ENCODE data around the gene AFF3.

Gene AFF3

GRCh38 chr2:99651930-99652670, 490.3 kb downstream of the AFF3 start:
- DNase-seq (ENCODE audit: extremely low read depth in 1 of 2, low read depth in 1 of 2), result no peak

DNA sequence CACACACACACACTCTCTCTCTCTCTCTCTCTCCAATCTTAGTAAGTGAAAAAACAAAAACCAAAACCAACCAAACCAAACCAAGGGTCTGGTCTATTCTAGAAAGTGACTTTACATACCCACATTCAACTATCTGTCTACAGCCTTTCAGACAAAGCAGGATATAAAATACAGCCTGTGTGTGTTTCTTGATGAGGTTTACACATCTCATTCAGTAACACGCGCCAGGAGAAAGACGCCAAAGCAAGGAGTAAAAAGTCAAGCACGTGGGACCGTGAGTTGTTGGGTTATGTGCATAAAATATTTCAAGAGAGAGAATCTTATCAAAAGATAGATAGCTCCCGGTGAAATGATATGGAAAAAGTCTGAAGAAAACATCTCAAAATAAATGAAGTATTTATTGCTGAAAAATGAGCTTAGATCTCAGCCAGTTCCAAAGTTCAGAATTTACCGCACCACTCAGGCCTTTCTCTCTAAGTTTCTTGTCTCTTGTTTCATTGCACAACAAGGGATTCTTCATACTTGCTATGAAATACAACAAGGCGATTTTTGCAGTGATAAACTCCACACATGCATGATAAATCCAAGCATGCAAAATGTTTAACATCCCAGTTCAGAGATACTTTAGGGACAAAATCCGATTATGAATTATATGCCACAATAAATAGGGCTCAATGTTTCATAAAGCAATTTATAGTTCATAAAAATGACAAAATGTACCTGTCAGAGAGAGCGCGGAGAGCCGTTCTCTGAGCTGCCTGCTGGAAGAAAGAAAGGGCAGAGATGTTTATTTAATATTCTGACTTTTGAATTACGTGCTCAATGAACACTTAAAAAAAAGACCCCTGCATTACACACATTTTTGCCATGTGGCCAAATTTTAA, 493.2 kb downstream of the AFF3 start:
- no peak for DNase-seq (ENCODE audit: extremely low read depth in 1 of 2, low read depth in 1 of 2)

GRCh38 chr2:99648178-99648844, 494.1 kb downstream of the AFF3 start:
- no peak for DNase-seq (ENCODE audit: extremely low read depth in 1 of 2, low read depth in 1 of 2)

DNA sequence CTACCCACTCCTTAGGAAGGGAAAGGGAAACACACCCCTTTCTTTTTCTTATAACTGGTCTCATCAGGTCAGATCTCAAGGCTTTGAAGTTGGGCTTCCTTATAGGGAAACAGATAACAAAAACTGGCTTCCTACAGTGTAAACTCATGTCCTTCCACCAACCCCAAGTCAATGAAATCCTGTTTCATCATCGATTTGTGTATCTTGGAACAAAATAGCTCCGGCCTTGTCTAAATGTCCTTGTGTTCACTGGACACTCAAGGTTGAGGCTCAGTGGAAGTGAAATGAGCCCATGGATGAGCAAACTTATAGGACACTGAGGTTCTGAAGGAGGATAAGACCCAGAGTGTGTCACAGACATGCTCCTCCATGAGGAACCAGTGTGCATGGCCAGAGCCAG, 496.4 kb downstream of the AFF3 start:
- DNase-seq (ENCODE audit: extremely low read depth in 1 of 2, low read depth in 1 of 2), result no peak

GRCh38 chr2:99644419-99644787, 498.0 kb downstream of the AFF3 start:
- DNase-seq (ENCODE audit: extremely low read depth in 1 of 2, low read depth in 1 of 2), result no peak

DNA sequence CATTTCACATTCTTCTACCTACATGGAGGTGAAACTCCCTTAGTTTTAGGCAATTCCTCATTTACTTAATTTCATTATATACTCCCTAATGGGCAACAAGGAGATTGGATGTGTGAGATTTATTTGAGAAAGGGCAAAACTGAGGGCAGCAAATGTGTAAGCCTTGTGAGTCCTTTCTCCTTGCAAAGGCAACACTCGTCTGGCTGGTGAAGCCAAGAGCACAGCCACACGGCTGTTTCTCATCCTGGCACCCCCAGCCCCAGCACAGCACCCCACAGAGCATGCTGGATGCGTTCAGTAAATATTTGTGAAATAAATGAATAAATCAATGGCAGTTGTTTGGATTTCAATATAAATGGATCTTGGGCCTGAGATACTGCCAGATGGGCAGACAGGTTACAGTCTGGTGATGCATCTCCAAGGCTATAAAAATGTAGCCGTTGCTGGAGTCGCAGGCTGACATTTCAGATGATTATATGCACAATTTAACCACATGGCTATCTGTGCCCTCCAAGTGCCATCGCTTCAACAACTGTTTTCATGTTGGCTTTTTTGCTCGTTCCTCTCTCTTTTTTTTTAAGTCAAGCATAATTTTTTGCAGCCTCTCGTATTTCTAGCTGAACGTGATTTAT, 498.5 kb downstream of the AFF3 start:
- DNase-seq (ENCODE audit: extremely low read depth in 1 of 2, low read depth in 1 of 2), result no peak

DNA sequence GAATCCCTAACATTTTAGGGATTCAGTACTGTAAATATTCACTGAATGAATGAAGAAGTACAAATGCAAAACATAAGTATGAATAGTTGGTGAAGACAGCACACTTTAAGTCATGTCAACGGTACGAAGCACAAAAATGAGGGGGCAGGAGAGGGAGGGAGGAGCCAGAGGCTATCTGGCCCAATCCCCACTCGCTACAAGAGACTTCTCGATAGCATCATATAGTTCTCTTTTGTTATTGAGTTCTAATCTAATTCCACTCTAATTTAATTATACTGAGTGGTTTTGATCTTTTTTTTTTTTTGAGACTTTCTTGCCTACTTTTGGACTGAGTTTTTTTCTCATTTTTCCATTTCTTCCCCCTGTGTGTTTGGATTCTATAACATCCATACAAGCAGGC, 500.4 kb downstream of the AFF3 start:
- DNase-seq (ENCODE audit: extremely low read depth in 1 of 2, low read depth in 1 of 2), result no peak

DNA sequence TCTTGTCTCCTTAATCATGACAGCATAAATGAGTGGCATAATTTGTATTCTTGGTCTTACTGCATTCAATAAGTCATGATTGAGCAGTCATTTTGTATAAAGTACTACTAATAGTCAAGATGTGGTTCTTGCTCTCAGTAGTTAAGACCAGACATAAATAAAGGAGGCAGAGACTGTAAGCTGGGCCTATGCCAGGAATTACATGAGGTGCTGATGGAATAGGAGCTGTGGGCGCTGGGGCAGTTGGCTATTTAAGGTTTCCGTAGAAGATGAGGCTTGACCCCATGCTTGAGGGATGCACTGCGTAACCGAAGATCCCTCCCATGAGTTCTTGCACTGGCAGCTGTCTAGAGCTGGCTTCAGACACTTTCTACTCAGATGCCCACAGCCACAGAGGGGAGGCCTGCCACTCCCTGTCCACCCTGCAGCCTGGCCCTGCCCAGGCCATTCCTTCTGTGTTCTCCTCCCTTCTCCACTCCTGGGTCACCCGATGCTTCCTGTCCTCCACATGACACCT, 501.7 kb downstream of the AFF3 start:
- no peak for DNase-seq (ENCODE audit: extremely low read depth in 1 of 2, low read depth in 1 of 2)

DNA sequence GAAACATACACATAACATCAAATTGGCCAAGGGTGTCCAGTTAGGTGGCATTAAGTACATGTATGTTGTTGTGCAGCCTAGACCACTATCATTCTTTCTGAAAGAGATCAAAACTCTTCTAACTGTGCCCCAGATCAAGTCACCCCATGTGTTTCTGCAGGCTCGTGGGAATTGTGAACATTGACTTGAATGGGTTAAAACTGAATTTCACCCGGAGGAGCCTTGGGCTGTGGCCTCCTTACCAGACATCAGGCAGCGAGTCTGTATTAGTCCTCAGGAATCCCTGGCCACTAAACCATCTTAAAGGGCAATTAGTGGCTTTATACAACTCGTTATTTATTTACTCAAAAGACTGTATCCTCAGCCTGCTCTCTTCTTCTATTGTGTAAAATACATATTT, 503.6 kb downstream of the AFF3 start:
- no peak for DNase-seq (ENCODE audit: extremely low read depth in 1 of 2, low read depth in 1 of 2)

DNA sequence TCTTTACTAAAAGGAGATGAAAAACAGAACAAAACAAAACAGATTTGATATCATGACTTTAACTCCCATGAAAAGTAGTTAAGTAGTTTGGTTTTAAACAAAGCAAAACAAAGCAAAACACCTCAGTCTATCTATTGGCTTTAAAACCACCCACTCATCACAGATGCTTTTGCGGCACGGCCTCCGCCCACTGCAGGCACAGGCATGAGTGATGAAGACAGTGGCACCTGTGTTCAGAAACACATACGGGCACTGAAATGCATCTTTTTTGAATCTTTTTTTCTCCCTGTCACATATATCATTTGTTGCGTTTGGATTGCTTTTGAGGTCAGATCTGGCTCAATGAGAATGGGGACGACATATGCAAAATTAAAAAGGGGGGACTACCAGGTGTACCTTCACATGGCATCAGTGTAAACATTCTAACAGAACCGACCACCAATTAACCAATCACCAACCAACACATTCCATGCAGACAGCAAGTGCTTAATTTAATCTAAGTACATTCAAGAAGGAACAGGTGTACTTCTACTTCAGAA, 505.2 kb downstream of the AFF3 start:
- DNase-seq (ENCODE audit: extremely low read depth in 1 of 2, low read depth in 1 of 2), result no peak

GRCh38 chr2:99636144-99637034, 506.0 kb downstream of the AFF3 start:
- no peak for DNase-seq (ENCODE audit: extremely low read depth in 1 of 2, low read depth in 1 of 2)

DNA sequence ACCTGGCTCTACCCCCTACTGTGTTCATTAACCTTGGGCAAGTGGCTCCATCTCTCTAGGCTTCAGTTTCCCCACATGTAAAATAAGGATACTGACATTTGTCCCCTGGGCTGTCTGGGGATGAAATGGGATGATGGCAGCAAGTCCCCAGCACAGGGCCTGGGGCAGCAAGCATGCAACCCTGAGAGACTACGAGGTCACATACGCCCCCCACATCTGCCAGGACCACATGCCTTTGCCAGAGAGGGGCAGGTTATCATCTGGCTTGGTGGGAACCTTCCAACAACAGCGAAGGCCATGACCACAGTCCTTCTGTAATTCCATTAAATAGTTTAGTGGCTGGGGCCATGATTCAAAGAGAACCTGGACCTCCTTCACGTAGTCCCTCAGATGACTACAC, 506.7 kb downstream of the AFF3 start:
- DNase-seq (ENCODE audit: extremely low read depth in 1 of 2, low read depth in 1 of 2), result no peak

GRCh38 chr2:99634234-99634633, 508.2 kb downstream of the AFF3 start:
- DNase-seq (ENCODE audit: extremely low read depth in 1 of 2, low read depth in 1 of 2), result no peak

DNA sequence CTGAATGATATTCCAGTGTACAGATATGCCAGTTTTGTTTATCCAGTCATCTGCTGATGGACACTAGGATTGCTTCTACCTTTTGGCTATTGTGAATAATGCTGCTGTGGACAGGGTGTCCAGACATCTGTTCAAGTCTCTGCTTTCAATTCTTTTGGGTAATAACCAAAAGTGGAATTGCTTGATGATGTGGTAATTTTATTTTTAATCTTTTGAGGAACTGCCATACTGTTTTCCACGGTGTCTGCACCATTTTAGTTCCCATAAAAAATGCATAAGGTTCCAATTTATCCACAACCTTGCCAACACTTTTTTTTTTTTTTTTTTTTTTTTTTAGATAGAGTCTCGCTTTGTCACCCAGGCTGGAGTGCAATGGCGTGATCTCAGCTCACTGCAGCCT, 510.7 kb downstream of the AFF3 start:
- no peak for DNase-seq (ENCODE audit: extremely low read depth in 1 of 2, low read depth in 1 of 2)

GRCh38 chr2:99629320-99629719, 513.1 kb downstream of the AFF3 start:
- DNase-seq (ENCODE audit: extremely low read depth in 1 of 2, low read depth in 1 of 2), result no peak

GRCh38 chr2:99626158-99626557, 516.2 kb downstream of the AFF3 start:
- no peak for DNase-seq (ENCODE audit: extremely low read depth in 1 of 2, low read depth in 1 of 2)

GRCh38 chr2:99624677-99625076, 517.7 kb downstream of the AFF3 start:
- DNase-seq (ENCODE audit: extremely low read depth in 1 of 2, low read depth in 1 of 2), result no peak

DNA sequence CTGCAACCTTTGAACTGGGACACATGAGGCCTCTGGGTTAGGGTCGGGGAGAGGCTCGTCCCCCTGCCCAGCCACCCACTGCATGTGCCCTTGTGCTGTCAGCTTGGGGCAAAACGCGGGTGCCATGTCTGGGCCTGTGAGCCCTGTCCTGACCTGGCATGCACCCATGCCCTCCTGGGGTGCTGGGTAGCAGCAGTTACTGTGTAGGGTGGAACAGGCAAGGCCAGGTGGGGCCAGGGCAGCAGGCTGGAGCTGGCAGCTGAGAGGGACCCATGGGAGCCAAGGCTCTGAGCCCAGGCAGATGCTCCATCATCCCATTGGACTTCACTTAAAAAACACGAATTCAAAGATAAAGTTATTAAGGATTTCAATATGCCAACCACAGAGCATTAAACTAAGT, 518.8 kb downstream of the AFF3 start:
- DNase-seq (ENCODE audit: extremely low read depth in 1 of 2, low read depth in 1 of 2), result no peak

- DNase-seq (ENCODE audit: extremely low read depth in 1 of 2, low read depth in 1 of 2), result no peak
Observed at GRCh38 chr2:99623035-99623434, 519.4 kb downstream of the AFF3 start.

- no peak for DNase-seq (ENCODE audit: extremely low read depth in 1 of 2, low read depth in 1 of 2)
Observed at GRCh38 chr2:99622534-99622933, 519.9 kb downstream of the AFF3 start.

Data from activated CD8-positive, alpha-beta memory T cell treated with anti-CD3 and anti-CD28 coated beads for 1 hour (primary cell).